HL-60 (cell line): ENCODE results near the gene UGCG.

Experiments
- CTCF ChIP-seq: IDR thresholded peaks from one replicate; pipeline ENCODE4 v1.5.1; 2011; ENCODE audit warnings: low read length, control low read depth, inconsistent platforms; ENCODE audit not compliant: insufficient read depth
- GABPA ChIP-seq: IDR thresholded peaks from 2 replicates; pipeline ENCODE4 v1.6.1; 2012; ENCODE audit warnings: low read depth
- POLR2AphosphoS5 ChIP-seq: IDR thresholded peaks from 2 replicates; pipeline ENCODE4 v1.6.1; 2012; ENCODE audit warnings: low read depth
- REST ChIP-seq: IDR thresholded peaks from 2 replicates; pipeline ENCODE4 v1.6.1; 2012; ENCODE audit warnings: low read depth; ENCODE audit not compliant: insufficient replicate concordance
- SPI1 ChIP-seq: IDR thresholded peaks from 2 replicates; pipeline ENCODE4 v1.6.1; 2012; ENCODE audit warnings: low read depth, mild to moderate bottlenecking, borderline replicate concordance

GRCh38 chr9:111900858-111901612, 4.4 kb downstream of the UGCG start:
- TF ChIP-seq CTCF, result no peak
- TF ChIP-seq POLR2AphosphoS5, result no peak
- TF ChIP-seq REST, result no peak
- TF ChIP-seq GABPA, result no peak
- no peak for TF ChIP-seq SPI1
